GM12892 (cell line): ENCODE measurements around the gene VPS13D.
"Not testable (repeated sequence)": the region's sequence is repeated elsewhere in the genome, so short reads cannot be mapped to it uniquely, and the experiment has no call there.

Experiments used
- DNase-seq: peaks from one replicate; pipeline ENCODE4 v3.0.0; 2011; ENCODE audit not compliant: insufficient read length
- FAIRE-seq: peaks from 2 replicates; lab custom pipeline; 2011; peaks lifted over from hg19 to GRCh38; lab: Jason Lieb, UNC
- POLR2A ChIP-seq: IDR thresholded peaks from 2 replicates; pipeline ENCODE4 v1.6.1; 2011; ENCODE audit warnings: low read depth, low read length, control low read depth
- POLR2AphosphoS5 ChIP-seq: IDR thresholded peaks from 2 replicates; pipeline ENCODE4 v1.6.1; 2011; ENCODE audit warnings: low read depth, low read length, control low read depth
- TAF1 ChIP-seq: IDR thresholded peaks from 2 replicates; pipeline ENCODE4 v1.6.1; 2011; ENCODE audit warnings: low read depth, mild to moderate bottlenecking, control low read depth, low read length, borderline replicate concordance

VPS13D gene

DNA sequence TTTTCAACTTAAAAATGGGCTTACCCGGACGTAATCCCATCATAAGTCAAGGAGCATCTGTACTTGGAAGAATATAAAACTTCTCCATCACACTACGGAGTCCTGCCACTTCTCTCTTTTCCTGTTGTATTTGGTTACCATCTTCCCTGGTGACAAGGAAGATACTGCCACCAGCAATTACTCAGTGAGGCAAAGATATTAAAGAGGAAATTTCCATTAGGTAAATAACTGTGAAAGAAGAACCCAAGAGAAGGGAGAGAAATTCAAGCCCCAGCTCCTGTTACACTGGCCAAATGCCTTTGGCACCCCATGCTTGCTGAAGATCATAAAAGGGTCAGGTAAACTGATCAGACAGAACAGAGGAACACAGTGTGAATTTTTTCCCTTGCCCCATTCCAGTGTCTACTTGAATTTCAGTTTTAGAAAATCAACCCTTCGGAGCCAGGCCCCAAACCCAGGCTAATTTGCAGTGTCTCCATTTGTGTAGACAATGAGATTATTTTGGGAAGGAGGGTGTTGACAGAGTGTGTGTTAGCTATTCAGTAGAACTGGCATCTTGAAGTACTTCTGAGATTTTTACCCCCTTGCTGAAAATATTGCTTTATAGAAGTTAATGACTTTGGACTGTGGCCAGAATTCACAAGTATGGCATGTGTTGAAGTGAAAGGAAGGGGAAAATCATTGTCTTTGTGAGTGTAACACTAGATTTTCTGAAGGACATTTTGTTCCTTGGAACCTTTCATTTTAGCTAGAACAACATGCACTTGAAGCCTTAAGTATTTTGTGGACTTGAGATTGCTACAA lies 221.1 kb downstream of the VPS13D start:
- FAIRE-seq (no peak), DNase-seq (no peak)
- TF ChIP-seq POLR2AphosphoS5 (no peak), POLR2A (no peak), TAF1 (no peak)

DNA sequence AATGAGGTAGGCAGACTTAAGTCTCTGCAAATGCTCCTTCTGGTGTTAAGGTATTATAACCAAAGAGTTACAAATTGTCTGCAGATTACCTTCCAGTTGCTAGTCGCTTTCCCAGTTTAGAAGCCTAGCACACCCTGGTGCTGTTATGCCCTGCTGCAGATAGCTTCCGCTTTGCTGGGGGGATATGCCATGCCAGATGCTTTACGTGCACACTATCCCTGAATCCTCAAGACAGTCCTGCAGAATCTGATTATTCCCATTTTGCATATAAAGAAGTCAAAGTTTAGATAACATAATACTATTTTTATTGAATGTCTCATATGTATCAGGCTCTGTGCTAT lies 221.7 kb downstream of the VPS13D start:
- TF ChIP-seq POLR2A (no peak), TAF1 (no peak), POLR2AphosphoS5 (no peak)
- FAIRE-seq = no peak
- DNase-seq = no peak

DNA sequence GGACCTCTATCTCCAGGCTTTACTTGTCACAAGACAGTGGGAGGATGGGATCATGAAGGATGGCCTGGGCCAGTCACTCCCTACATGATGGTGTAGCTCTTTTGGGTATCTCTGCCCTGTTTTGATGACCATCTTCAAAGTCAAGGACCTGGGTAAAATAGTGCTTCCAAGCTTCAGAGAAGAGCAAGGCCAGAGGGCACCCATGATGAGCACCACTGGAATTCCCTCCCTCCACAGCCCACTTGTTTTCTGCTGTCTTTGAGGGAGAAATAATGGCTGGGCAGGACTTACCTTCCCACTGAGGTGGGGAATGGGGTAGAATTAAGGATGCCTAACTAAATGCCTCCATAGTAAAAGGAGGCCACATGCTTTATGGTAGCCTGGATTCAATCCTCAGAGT lies 222.4 kb downstream of the VPS13D start:
- no peak for DNase-seq
- FAIRE-seq = no peak
- TF ChIP-seq POLR2A (no peak), POLR2AphosphoS5 (no peak), TAF1 (no peak)

DNA sequence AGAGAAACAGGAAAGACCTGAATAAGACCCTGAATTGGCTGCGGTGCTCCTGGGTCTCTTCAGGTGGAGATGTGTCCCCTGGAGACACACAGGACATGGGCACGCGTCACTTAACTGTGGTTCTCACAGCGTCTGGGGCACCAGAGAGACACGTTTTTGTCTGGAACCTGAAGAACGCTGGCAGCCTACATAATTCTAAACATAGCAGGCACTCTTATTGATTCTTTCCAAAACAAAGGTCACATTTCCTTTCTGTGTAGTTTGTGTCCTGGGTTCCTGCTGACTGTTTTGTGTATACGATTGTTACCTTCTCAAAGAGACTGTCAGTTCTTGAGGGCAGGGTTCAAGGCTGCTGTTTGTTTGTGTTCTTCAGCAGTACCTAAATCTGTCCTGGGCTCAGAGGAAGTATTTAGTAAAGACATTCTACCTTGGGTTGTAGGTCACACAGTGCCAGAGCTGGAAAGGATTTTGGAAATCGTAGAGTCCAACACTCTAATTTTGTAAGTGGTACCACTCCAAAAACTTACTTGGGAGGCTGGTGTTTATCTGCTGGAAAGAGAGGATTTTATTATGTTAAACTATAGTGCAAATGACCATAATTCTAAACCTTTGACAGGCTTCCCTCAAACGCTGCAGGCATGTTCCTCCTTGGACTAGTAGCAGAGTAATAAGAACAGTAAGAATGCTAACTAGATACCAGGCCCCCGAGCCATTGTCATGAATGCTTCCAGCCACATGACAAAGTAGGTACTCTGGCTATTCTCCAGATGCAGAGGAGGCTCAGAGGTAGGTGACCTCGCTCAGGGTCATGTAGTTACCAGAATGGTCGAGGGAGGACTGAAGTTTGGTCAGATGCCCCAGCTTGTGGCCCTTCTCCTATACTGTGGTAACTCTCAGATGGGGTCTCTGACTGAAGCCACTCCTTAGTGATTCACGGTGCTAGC lies 223.8 kb downstream of the VPS13D start:
- TF ChIP-seq POLR2A (no peak), POLR2AphosphoS5 (no peak), TAF1 (no peak)
- DNase-seq = no peak
- no peak for FAIRE-seq

DNA sequence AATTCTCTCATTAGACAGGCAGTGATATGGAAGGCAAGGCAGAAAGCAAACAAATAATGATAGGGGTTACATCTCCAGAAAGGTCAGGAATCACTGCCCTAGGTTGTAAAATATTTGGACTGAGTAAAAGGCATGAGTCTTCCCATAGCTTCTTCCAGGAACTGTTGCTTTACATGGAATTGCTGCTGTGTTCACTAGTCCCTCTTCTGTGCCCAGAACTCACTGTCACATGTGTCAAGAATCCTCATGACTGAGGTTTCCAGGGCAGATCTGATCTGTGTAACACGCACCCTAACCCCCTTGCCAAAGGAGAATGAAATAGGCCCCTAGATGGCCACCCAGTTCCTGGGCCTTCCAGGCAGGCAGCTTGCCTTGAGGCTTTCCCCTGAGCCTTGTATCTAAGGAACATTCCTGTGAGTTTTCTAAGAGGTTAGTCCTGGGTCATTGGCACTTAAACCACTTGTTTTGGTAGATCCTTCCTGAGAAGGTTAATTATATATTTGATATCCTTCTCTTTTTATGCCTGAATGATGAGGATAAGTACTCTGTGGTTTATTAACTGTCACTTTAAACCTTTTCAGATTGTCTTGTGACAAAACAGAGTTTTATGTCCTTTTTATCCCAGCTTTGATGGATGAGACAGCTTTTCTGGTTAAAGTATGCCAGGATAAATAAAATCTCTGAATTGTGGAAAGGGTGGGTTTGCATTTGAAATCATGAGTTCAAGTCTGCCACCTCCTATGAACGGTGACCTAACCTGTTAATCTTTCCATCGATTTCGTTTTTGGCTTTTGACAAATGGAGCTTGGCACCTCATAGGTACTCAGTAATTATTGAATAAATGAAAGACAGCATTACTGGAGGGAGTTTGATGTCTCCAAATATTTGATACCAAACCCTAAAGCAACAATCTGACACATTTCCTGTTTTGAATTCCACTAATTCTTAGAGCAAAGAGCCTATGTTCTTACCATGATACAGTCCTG lies 224.9 kb downstream of the VPS13D start:
- FAIRE-seq (no peak), DNase-seq (no peak)
- TF ChIP-seq POLR2AphosphoS5 = no peak
- TF ChIP-seq POLR2A = no peak
- TF ChIP-seq TAF1 = no peak

DNA sequence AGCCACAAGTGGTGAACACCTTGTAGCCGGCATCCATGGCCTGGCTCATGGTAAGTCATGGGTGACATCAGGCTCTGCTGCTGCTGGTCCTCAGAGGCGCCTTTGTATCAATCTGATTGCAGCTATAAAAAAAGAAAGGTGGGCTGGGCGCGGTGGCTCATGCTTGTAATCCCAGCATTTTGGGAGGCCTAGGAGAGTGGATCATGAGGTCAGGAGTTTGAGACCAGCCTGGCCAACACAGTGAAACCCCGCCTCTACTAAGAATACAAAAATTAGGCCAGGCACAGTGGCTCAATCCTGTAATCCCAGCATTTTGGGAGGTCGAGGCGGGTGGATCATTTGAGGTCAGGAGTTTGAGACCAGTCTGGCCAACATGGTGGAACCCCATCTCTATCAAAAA lies 226.3 kb downstream of the VPS13D start:
- not testable (repeated sequence) for FAIRE-seq, DNase-seq

- DNase-seq = no peak
- FAIRE-seq = no peak
- TF ChIP-seq POLR2A (no peak), POLR2AphosphoS5 (no peak), TAF1 (no peak)
Observed at GRCh38 chr1:12456979-12457378, 227.1 kb downstream of the VPS13D start.

DNA sequence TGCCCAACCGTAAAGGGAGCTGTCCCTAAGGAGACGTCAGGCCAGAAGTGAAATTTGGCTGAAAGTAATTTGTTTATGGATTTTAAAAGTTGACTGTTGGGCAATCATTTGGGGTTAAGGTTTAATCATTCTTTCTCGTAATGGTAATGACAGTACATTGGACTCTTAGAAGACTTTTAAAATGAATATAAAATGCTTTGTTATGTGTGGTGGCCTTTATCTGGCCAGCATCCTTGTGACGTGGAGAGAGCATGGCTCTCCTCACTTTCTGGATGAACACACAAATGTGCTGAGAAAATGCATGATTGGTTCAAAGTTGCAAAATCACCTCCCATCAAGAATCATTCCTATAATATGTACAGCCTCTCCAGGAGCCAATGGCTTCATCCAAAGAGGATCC lies 227.9 kb downstream of the VPS13D start:
- no peak for TF ChIP-seq POLR2AphosphoS5
- TF ChIP-seq TAF1 = no peak
- TF ChIP-seq POLR2A = no peak
- FAIRE-seq (no peak), DNase-seq (no peak)

DNA sequence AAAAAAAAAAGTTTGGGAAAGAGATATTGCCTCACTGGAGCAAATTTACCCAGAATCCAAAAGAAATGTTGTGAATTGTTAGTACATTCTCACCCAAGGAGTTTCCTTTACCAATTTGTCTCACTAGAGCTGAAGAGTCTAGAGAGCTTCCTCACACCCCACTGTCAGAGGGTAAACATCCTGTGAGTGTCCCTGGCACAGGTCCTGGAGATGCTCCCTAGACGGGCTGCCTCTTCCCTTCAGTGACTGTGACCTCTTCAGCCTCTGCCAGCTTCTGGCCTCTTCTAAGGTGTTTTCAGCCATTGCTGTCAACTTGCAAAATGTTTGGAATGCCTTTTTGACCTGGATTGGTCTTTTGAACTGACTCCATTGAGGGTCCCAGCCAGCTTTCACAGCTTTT lies 228.7 kb downstream of the VPS13D start:
- TF ChIP-seq TAF1 (no peak), POLR2AphosphoS5 (no peak), POLR2A (no peak)
- DNase-seq = no peak
- no peak for FAIRE-seq

GRCh38 chr1:12460121-12460520 lies 230.3 kb downstream of the VPS13D start:
- TF ChIP-seq POLR2A = no peak
- no peak for TF ChIP-seq TAF1
- no peak for TF ChIP-seq POLR2AphosphoS5
- no peak for FAIRE-seq
- DNase-seq = no peak
